ENCODE data around the gene ACYP1. TPM values are rescaled to one million over a fixed set of nuclear protein-coding genes. Genes with fewer than 3 reads are reported as not detected.
"Not testable (repeated sequence)": the region's sequence is repeated elsewhere in the genome, so short reads cannot be mapped to it uniquely, and the experiment has no call there.

Gene ACYP1
- total RNA-seq, 1 donor from 2014 or later, result 17.3 TPM

DNA sequence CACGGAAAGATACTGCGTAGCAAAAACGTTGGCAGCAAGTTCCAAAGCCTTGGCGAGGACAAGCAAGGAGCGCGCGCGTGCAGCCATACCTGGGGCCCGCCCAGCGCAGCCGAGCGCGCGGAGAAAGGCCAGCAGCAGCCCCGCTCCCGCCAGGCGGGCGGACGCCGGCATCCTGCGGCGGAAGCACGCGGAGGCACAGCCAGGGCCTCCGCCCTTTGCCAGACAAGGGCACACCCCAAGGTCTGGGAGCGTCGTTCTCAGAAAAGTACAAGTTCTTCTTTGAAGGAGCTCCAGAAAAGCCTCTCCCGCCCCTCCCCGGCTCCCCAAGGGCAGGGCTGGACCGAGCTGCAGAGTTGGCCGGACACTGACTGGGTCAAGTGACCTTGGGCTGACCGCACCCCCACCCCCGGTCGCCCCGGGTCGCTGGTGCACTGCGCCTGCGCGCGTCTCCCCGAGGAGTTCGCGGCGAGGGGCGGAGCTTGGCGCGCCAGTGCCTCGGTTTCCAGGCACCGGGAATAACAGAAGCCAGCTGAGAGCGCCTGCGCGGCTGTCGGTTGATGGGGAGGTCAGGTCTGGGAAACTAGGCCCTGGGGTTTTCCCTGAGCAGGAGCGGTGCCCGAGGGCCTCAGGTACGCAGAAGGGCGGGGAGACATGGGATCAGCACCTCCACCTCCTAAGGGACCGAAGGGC, 5.4 kb upstream of the ACYP1 start, which contains the start of gene ZC2HC1C:
Gene ZC2HC1C (plus strand): TSS at position 521 of the 690 bp plus-strand sequence. CDS start 933 bp downstream, outside the sequence.
- peak within 1 kb of the TSS; percentile 33 for H3K4me3 Mint-ChIP-seq
- TF ChIP-seq, protein P1, sequence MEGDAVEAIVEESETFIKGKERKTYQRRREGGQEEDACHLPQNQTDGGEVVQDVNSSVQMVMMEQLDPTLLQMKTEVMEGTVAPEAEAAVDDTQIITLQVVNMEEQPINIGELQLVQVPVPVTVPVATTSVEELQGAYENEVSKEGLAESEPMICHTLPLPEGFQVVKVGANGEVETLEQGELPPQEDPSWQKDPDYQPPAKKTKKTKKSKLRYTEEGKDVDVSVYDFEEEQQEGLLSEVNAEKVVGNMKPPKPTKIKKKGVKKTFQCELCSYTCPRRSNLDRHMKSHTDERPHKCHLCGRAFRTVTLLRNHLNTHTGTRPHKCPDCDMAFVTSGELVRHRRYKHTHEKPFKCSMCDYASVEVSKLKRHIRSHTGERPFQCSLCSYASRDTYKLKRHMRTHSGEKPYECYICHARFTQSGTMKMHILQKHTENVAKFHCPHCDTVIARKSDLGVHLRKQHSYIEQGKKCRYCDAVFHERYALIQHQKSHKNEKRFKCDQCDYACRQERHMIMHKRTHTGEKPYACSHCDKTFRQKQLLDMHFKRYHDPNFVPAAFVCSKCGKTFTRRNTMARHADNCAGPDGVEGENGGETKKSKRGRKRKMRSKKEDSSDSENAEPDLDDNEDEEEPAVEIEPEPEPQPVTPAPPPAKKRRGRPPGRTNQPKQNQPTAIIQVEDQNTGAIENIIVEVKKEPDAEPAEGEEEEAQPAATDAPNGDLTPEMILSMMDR (IDR thresholded peaks at IDR 0.05; ENCODE audit: unreplicated experiment), result no peak
- DNase-seq (ENCODE audit: low spot score in 2 of 2, unreplicated experiment in 2 of 2), result peak; percentile 76 to 85
- H3K27me3 Mint-ChIP-seq (ENCODE audit: low read depth), result no peaks in the 10 kb centered on the region
- peak within 1 kb of the TSS; percentile 99 for H3K27ac Mint-ChIP-seq
- H3K36me3 Mint-ChIP-seq, result no peaks in the 10 kb centered on the region
- H3K9me3 Mint-ChIP-seq, result no peaks in the 10 kb centered on the region
- H3K4me1 Mint-ChIP-seq, result peaks cover 5% of the 10 kb centered on the region

DNA sequence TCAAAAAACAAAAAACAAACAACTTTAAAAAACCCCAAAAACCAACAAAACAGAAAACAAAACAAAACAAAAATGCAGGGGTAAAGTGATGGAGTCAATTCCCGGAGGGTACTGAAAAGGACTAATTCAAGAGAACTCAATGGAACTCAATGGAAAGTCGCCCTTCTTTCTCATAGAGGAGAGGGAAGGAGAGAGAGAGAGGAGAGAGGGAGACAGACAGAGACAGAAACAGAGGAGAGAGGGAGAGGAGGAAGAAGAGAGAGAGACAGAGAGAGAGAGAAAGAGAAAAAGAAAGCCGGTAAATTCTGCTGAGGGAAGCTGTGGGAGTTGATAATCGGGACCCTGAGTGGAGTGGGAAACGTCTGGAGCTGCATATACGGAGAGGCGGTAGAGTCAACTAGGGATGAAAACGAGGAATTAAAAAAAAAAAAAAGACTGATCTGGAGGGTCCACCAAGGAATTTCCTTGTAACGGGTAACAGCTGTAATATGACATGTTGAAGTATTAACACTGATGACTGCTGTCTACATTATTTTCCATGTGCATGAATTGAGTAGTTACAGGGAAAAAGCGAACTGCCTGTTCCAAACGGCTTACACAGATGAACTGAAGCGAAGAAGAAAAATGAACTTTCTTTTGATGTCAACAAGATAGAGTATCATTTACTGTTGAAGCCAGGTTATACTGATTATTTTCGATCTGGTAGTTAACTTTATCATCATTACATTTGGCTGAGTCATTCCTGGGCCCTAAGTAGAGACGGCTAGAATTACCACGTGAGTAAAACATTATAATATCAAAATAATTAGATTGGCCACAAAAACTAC, 4.7 kb upstream of the ACYP1 start:
- no peak overlapping the region for H3K27ac Mint-ChIP-seq
- no peaks in the 10 kb centered on the region for H3K27me3 Mint-ChIP-seq (ENCODE audit: low read depth)
- H3K9me3 Mint-ChIP-seq, result no peaks in the 10 kb centered on the region
- H3K4me1 Mint-ChIP-seq, result peaks cover 13% of the 10 kb centered on the region
- no peaks in the 10 kb centered on the region for H3K36me3 Mint-ChIP-seq
- H3K4me3 Mint-ChIP-seq, result no peak overlapping the region
- no peak for DNase-seq (ENCODE audit: low spot score in 2 of 2, unreplicated experiment in 2 of 2)
- TF ChIP-seq, protein P1 (IDR thresholded peaks at IDR 0.05; ENCODE audit: unreplicated experiment), result no peak

DNA sequence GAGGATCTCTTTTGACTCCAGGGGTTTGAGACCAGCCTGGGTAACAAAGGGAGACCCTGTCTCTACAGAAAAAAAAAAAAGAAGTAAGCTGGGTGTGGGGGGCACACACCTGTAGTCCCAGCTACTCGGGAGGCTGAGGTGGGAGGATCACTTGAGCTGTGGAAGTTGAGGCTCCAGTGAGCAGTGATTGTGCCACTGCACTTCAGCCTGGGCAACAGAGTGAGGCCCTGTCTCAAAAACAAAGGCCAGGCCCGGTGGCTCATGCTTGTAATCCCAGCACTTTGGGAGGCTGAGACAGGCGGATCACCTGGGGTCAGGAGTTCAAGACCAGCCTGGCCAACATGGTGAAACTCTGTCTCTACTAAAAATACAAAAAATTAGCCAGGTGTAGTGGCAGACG, 3.9 kb upstream of the ACYP1 start:
- not testable (repeated sequence) for DNase-seq (ENCODE audit: low spot score in 2 of 2, unreplicated experiment in 2 of 2); H3K4me3 Mint-ChIP-seq; H3K9me3 Mint-ChIP-seq; H3K27ac Mint-ChIP-seq; H3K36me3 Mint-ChIP-seq; H3K27me3 Mint-ChIP-seq (ENCODE audit: low read depth)
- peaks cover 20% of the 10 kb centered on the region for H3K4me1 Mint-ChIP-seq

DNA sequence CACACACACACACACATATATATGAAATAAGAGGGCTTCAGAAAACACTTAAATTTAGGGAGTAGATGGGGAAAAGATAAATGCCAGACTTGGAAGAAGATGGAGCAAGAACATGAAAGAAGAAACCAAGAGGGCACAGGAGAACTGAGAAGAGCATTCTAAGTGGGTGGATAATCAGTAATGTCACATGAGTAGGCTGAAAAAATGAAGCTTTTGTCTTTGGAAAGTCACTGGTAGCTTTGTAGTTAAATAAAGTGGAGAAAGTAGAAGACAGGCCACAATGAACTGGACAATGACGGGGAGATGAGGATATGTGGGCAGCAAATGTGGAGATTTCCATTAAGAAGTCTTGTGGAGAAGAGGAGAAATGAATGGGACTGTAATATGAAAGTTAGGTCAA, 3.4 kb upstream of the ACYP1 start:
- Mint-ChIP-seq H3K36me3 (no peaks in the 10 kb centered on the region), H3K4me3 (no peak overlapping the region), H3K27me3 (ENCODE audit: low read depth) (no peaks in the 10 kb centered on the region), H3K4me1 (peaks cover 21% of the 10 kb centered on the region), H3K9me3 (no peaks in the 10 kb centered on the region), H3K27ac (no peak overlapping the region)
- DNase-seq (ENCODE audit: low spot score in 2 of 2, unreplicated experiment in 2 of 2), result no peak
- TF ChIP-seq, protein P1 (IDR thresholded peaks at IDR 0.05; ENCODE audit: unreplicated experiment), result no peak

DNA sequence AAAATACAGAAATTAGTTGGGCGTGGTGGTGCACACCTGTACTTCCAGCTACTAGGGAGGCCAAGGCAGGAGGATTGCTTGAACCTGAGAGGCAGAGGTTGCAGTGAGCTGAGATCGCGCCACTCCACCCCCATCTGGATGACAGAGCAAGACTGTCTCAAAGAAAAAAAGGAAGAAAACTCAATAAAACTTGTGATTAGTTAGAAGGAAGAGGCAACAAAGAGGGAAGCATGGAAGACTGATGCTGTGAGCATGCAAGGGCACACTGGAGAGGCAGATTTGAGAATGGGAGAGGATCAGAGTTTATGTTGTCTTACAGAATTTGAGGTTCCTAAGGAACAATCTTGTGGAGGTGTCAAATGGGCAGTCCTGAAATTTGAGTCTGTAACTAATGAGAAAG, 2.9 kb upstream of the ACYP1 start:
- H3K27me3 Mint-ChIP-seq (ENCODE audit: low read depth), result no peaks in the 10 kb centered on the region
- H3K9me3 Mint-ChIP-seq, result no peaks in the 10 kb centered on the region
- H3K4me1 Mint-ChIP-seq, result peaks cover 18% of the 10 kb centered on the region

More for the DNA sequence above, 2.9 kb upstream of the ACYP1 start:
- DNase-seq (ENCODE audit: low spot score in 2 of 2, unreplicated experiment in 2 of 2), result no peak
- Mint-ChIP-seq H3K27ac (no peak overlapping the region), H3K4me3 (no peak overlapping the region), H3K36me3 (no peaks in the 10 kb centered on the region)
- TF ChIP-seq, protein P1 (IDR thresholded peaks at IDR 0.05; ENCODE audit: unreplicated experiment), result no peak
